H1 (cell line): ENCODE measurements around the gene KRT8. TPM values are rescaled to one million over a fixed set of nuclear protein-coding genes. Genes with fewer than 3 reads are reported as not detected.

Source experiments
- CBX8 ChIP-seq: fragments of 300-800, 300-1000 bp; sonication (generic); IDR thresholded peaks from 2 replicates; pipeline ENCODE4 v1.7.1; 2016; ENCODE audit warnings: low read depth, low read length, borderline replicate concordance
- CHD2 ChIP-seq: IDR thresholded peaks from 2 replicates; pipeline ENCODE4 v1.6.1; 2012; ENCODE audit warnings: low read length, improper control_type of control experiment
- GTF2F1 ChIP-seq: IDR thresholded peaks from 2 replicates; pipeline ENCODE4 v1.6.1; 2012; ENCODE audit warnings: low read depth, low read length, improper control_type of control experiment, borderline replicate concordance
- HDAC2 ChIP-seq, 2 experiments: fragments of 300-600 bp in 1 of 2; sonication (generic) in 1 of 2; IDR thresholded peaks; 2 replicates each; pipeline ENCODE4 v1.6.1; 2011 to 2012; ENCODE audit warnings: low read depth in 2 of 2, low read length in 2 of 2, mild to moderate bottlenecking in 2 of 2, moderate library complexity in 2 of 2, borderline replicate concordance in 1 of 2, inconsistent platforms in 1 of 2
- KDM1A ChIP-seq: fragments of 200-600, 300-600 bp; sonication (generic); IDR thresholded peaks from 2 replicates; pipeline ENCODE4 v1.7.1; 2016; ENCODE audit warnings: mild to moderate bottlenecking, low read length, borderline replicate concordance
- RNF2 ChIP-seq: fragments of 200-900, 300-1000 bp; sonication (generic); IDR thresholded peaks from 2 replicates; pipeline ENCODE4 v1.7.1; 2016; ENCODE audit warnings: borderline replicate concordance, low read depth, mild to moderate bottlenecking, antibody characterized with exemption, low read length; ENCODE audit not compliant: poor library complexity, severe bottlenecking; ENCODE audit errors: missing control alignments
- RXRA ChIP-seq: IDR thresholded peaks from 2 replicates; pipeline ENCODE4 v1.6.1; 2011; ENCODE audit warnings: low read depth, mild to moderate bottlenecking, low read length, moderate library complexity; ENCODE audit not compliant: insufficient read depth
- SAP30 ChIP-seq: fragments of 300-600 bp; sonication (generic); IDR thresholded peaks from 2 replicates; pipeline ENCODE4 v1.7.1; 2012; ENCODE audit warnings: low read length, moderate library complexity, mild to moderate bottlenecking, inconsistent platforms; ENCODE audit not compliant: insufficient read depth, insufficient replicate concordance
- polyA plus RNA-seq, 7 experiments: library from polyadenylated mRNA; depleted of rRNA in 3 of 7; stranded (reverse) in 5 of 7; unstranded in 2 of 7; fragments of >200 nt in 5 of 7; fragments of 200-250 nt in 2 of 7; gene quantifications; 1 replicate in 5 of 7; 2 replicates in 1 of 7; 4 replicates in 1 of 7; pipeline versions ENCODE4 v1.2.1 to v1.2.3, GENCODE V29; 2011 to 2013; ENCODE audit warnings: missing spikeins in 2 of 7, mixed read lengths in 2 of 7
- total RNA-seq: library from RNA; stranded (reverse); fragmentation: NEBNext Ultra II Directional; extraction: Animal tissue kit (Norgen Biotek cat#: 25700); gene quantifications from 2 replicates; pipeline ENCODE4 v1.2.1, GENCODE V29; 2021
- TF ChIP-seq, protein P1 (sequence below): fragments of 300-600 bp; sonication (generic); IDR thresholded peaks from 2 replicates; pipeline ENCODE4 v1.7.1; 2012; ENCODE audit warnings: low read length, moderate library complexity, mild to moderate bottlenecking, inconsistent platforms; ENCODE audit not compliant: insufficient replicate concordance

KRT8 gene
- total and polyA plus RNA-seq, 2 of the 8 experiments (the other 6 are each of a cell fraction or from before 2014, with no cell fraction given), result 280 to 290 TPM

DNA sequence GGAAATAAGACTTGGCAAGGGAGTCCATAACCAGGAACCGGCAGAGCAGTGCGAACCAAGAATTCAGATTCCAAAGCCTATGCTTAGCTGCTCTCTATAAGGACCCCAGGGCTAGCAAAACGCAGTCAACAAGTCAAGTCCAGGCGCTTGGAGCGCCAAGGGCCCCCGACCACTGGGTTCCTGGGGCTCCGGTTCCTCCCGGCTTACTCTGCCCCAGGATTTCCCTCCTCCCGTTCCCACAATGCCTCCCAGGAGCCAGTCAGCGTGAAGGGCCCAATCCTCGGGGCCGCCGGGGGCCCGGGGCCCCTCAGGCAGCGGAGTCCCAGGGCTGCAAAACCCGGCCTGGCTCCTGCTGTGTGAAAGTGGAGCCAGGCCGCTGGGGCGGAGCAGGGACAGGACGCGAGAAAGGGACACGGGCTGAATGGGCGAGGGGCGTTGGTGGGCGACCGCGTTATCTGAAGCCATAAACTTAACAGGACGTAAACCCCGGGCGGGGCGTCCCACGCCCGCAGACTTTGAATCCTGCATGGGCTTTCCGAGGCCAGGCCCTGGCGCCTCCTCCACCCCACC is 1.5 kb downstream of the KRT8 start (continued):
- TF ChIP-seq, protein P1, sequence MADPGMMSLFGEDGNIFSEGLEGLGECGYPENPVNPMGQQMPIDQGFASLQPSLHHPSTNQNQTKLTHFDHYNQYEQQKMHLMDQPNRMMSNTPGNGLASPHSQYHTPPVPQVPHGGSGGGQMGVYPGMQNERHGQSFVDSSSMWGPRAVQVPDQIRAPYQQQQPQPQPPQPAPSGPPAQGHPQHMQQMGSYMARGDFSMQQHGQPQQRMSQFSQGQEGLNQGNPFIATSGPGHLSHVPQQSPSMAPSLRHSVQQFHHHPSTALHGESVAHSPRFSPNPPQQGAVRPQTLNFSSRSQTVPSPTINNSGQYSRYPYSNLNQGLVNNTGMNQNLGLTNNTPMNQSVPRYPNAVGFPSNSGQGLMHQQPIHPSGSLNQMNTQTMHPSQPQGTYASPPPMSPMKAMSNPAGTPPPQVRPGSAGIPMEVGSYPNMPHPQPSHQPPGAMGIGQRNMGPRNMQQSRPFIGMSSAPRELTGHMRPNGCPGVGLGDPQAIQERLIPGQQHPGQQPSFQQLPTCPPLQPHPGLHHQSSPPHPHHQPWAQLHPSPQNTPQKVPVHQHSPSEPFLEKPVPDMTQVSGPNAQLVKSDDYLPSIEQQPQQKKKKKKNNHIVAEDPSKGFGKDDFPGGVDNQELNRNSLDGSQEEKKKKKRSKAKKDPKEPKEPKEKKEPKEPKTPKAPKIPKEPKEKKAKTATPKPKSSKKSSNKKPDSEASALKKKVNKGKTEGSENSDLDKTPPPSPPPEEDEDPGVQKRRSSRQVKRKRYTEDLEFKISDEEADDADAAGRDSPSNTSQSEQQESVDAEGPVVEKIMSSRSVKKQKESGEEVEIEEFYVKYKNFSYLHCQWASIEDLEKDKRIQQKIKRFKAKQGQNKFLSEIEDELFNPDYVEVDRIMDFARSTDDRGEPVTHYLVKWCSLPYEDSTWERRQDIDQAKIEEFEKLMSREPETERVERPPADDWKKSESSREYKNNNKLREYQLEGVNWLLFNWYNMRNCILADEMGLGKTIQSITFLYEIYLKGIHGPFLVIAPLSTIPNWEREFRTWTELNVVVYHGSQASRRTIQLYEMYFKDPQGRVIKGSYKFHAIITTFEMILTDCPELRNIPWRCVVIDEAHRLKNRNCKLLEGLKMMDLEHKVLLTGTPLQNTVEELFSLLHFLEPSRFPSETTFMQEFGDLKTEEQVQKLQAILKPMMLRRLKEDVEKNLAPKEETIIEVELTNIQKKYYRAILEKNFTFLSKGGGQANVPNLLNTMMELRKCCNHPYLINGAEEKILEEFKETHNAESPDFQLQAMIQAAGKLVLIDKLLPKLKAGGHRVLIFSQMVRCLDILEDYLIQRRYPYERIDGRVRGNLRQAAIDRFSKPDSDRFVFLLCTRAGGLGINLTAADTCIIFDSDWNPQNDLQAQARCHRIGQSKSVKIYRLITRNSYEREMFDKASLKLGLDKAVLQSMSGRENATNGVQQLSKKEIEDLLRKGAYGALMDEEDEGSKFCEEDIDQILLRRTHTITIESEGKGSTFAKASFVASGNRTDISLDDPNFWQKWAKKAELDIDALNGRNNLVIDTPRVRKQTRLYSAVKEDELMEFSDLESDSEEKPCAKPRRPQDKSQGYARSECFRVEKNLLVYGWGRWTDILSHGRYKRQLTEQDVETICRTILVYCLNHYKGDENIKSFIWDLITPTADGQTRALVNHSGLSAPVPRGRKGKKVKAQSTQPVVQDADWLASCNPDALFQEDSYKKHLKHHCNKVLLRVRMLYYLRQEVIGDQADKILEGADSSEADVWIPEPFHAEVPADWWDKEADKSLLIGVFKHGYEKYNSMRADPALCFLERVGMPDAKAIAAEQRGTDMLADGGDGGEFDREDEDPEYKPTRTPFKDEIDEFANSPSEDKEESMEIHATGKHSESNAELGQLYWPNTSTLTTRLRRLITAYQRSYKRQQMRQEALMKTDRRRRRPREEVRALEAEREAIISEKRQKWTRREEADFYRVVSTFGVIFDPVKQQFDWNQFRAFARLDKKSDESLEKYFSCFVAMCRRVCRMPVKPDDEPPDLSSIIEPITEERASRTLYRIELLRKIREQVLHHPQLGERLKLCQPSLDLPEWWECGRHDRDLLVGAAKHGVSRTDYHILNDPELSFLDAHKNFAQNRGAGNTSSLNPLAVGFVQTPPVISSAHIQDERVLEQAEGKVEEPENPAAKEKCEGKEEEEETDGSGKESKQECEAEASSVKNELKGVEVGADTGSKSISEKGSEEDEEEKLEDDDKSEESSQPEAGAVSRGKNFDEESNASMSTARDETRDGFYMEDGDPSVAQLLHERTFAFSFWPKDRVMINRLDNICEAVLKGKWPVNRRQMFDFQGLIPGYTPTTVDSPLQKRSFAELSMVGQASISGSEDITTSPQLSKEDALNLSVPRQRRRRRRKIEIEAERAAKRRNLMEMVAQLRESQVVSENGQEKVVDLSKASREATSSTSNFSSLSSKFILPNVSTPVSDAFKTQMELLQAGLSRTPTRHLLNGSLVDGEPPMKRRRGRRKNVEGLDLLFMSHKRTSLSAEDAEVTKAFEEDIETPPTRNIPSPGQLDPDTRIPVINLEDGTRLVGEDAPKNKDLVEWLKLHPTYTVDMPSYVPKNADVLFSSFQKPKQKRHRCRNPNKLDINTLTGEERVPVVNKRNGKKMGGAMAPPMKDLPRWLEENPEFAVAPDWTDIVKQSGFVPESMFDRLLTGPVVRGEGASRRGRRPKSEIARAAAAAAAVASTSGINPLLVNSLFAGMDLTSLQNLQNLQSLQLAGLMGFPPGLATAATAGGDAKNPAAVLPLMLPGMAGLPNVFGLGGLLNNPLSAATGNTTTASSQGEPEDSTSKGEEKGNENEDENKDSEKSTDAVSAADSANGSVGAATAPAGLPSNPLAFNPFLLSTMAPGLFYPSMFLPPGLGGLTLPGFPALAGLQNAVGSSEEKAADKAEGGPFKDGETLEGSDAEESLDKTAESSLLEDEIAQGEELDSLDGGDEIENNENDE, result no peak
- TF ChIP-seq RNF2 (no peak), KDM1A (no peak), CHD2 (no peak), HDAC2 (IDR thresholded peaks at IDR 0.05; ENCODE audit: borderline replicate concordance in 1 of 2, low read depth in 2 of 2, low read length in 2 of 2) (no peak; a peak in 1 of 4 replicates), RXRA (no peak), CBX8 (no peak), GTF2F1 (no peak), SAP30 (no peak)
